Tibial artery (tissue), 4 donors: ENCODE data around the gene COL4A2.
"Not testable (repeated sequence)": the region's sequence is repeated elsewhere in the genome, so short reads cannot be mapped to it uniquely, and the experiment has no call there.

ENCODE experiments used
- DNase-seq, 2 donors: peaks; one replicate each; pipeline ENCODE4 v3.0.0-alpha.2; 2019
- H3K27ac ChIP-seq, 2 donors: fragments of 200-600 bp; sonication (generic) in 1 of 2; 1 replicate in 1 of 2; 2 replicates in 1 of 2; pipeline ENCODE4 v1.5.1; 2018 to 2019; ENCODE audit warnings: mild to moderate bottlenecking in 1 of 2
- H3K27me3 ChIP-seq, 2 donors: fragments of 200-600 bp; sonication (generic) in 1 of 2; one replicate each; pipeline versions ENCODE4 v1.5.1 to v1.6.0; 2016 to 2019
- H3K36me3 ChIP-seq, 3 donors: fragments of 200-600 bp; sonication (generic) in 2 of 3; one replicate each; pipeline ENCODE4 v1.5.1; 2016 to 2019; ENCODE audit warnings: mild to moderate bottlenecking in 2 of 3
- H3K4me1 ChIP-seq, 4 donors: fragments of 200-600 bp; sonication (generic) in 2 of 4; 1 replicate in 3 of 4; 2 replicates in 1 of 4; pipeline ENCODE4 v1.5.1; 2016 to 2019
- H3K4me3 ChIP-seq, 2 donors: fragments of 200-600 bp; sonication (generic) in 1 of 2; 1 replicate in 1 of 2; 2 replicates in 1 of 2; pipeline ENCODE4 v1.5.1; 2018 to 2019; ENCODE audit warnings: mild to moderate bottlenecking in 2 of 2
- H3K9me3 ChIP-seq, 3 donors: fragments of 200-600 bp; sonication (generic) in 1 of 3; one replicate each; pipeline ENCODE4 v1.5.1; 2016 to 2019
- CTCF ChIP-seq, 2 experiments: fragments of 200-600 bp in 1 of 2; fragments of 450-650 bp in 1 of 2; IDR thresholded peaks; one replicate each; pipeline ENCODE4 v1.5.1; 2017 to 2019; ENCODE audit warnings: antibody characterized with exemption in 2 of 2, mild to moderate bottlenecking in 1 of 2, moderate library complexity in 1 of 2
- intact Hi-C: fragments of 100-400 bp; cut with DNase I; formaldehyde crosslinking; loops from one replicate; pipeline ENCODE4 v1.15.0; 2023; ENCODE audit warnings: low total_unique reads

COL4A2 gene

GRCh38 chr13:110531100-110531499, 224.0 kb downstream of the COL4A2 start:
- H3K27ac ChIP-seq, result no peak overlapping the region
- no peak for DNase-seq
- no peaks in the 10 kb centered on the region for H3K36me3 ChIP-seq
- TF ChIP-seq CTCF (IDR thresholded peaks at IDR 0.05), result no peak
- no peaks in the 10 kb centered on the region for H3K9me3 ChIP-seq
- H3K27me3 ChIP-seq, result no peaks in the 10 kb centered on the region
- H3K4me1 ChIP-seq, result peaks cover under 1 to 70% (median 38%) of the 10 kb centered on the region in 4 donors
- intact Hi-C loops, result no loop called here
- H3K4me3 ChIP-seq, result no peak overlapping the region

GRCh38 chr13:110531671-110532083, 224.6 kb downstream of the COL4A2 start:
- H3K27me3 ChIP-seq, result no peaks in the 10 kb centered on the region
- H3K9me3 ChIP-seq, result no peaks in the 10 kb centered on the region
- no peak overlapping the region for H3K4me3 ChIP-seq
- no peak for DNase-seq
- TF ChIP-seq CTCF (IDR thresholded peaks at IDR 0.05), result no peak
- intact Hi-C loops, result no loop called here
- H3K36me3 ChIP-seq, result no peaks in the 10 kb centered on the region
- peaks cover 0 to 67% (median 33%) of the 10 kb centered on the region in 4 donors for H3K4me1 ChIP-seq
- no peak overlapping the region for H3K27ac ChIP-seq

- H3K4me1 ChIP-seq, result peaks cover 0 to 65% (median 28%) of the 10 kb centered on the region in 4 donors
- H3K27ac ChIP-seq, H3K9me3 ChIP-seq, H3K27me3 ChIP-seq, DNase-seq, H3K36me3 ChIP-seq, intact Hi-C loops, H3K4me3 ChIP-seq: not testable (repeated sequence)
These were observed 225.2 kb downstream of the COL4A2 start for GRCh38 chr13:110532258-110532657.

- H3K27me3 ChIP-seq, result no peaks in the 10 kb centered on the region
- intact Hi-C loops, result no loop called here
- H3K36me3 ChIP-seq, result no peaks in the 10 kb centered on the region
- H3K4me3 ChIP-seq, result no peak overlapping the region
- H3K27ac ChIP-seq, result no peak overlapping the region
- no peak for TF ChIP-seq CTCF (IDR thresholded peaks at IDR 0.05)
- H3K9me3 ChIP-seq, result no peaks in the 10 kb centered on the region
- peaks cover 0 to 64% (median 25%) of the 10 kb centered on the region in 4 donors for H3K4me1 ChIP-seq
- no peak for DNase-seq
These were observed 226.9 kb downstream of the COL4A2 start for GRCh38 chr13:110533771-110534670.

- H3K4me3 ChIP-seq, result no peak overlapping the region
- intact Hi-C loops, result no loop called here
- no peaks in the 10 kb centered on the region for H3K9me3 ChIP-seq
- peak overlapping the region in 1 of 2 donors; percentile 0 for H3K27ac ChIP-seq
- H3K36me3 ChIP-seq, result no peaks in the 10 kb centered on the region
- DNase-seq, result no peak
- no peaks in the 10 kb centered on the region for H3K27me3 ChIP-seq
- peaks cover 0 to 68% (median 24%) of the 10 kb centered on the region in 4 donors for H3K4me1 ChIP-seq
- TF ChIP-seq CTCF (IDR thresholded peaks at IDR 0.05), result no peak
These were observed 228.4 kb downstream of the COL4A2 start for GRCh38 chr13:110535526-110535925.

- Histone ChIP-seq H3K4me3 (no peak overlapping the region), H3K27me3 (no peaks in the 10 kb centered on the region), H3K36me3 (no peaks in the 10 kb centered on the region), H3K9me3 (no peaks in the 10 kb centered on the region), H3K27ac (peak overlapping the region; percentile 0 to 47), H3K4me1 (peaks cover 0 to 75% (median 30%) of the 10 kb centered on the region in 4 donors)
- TF ChIP-seq CTCF (IDR thresholded peaks at IDR 0.05), result no peak
- intact Hi-C loops, result no loop called here
- DNase-seq, result peak; percentile 66 to 74
These were observed 229.1 kb downstream of the COL4A2 start for GRCh38 chr13:110536006-110536693.
